GM23248 (cell line): ENCODE results near the gene CFAP119.

Experiments used
- EZH2 ChIP-seq: fragments of 200-600 bp; sonication (generic); IDR thresholded peaks from 2 replicates; pipeline ENCODE4 v1.6.1; 2018; ENCODE audit warnings: antibody characterized with exemption, mild to moderate bottlenecking; ENCODE audit not compliant: insufficient read depth, poor library complexity, severe bottlenecking
- EZH2phosphoT487 ChIP-seq: fragments of 200-600 bp; sonication (generic); IDR thresholded peaks from 2 replicates; pipeline ENCODE4 v1.6.1; 2018; ENCODE audit warnings: antibody characterized with exemption, moderate library complexity, mild to moderate bottlenecking, low read depth; ENCODE audit not compliant: insufficient read depth

- no peak for TF ChIP-seq EZH2
- TF ChIP-seq EZH2phosphoT487: no peak
Measured at GRCh38 chr16:30725418-30725792, 36.5 kb downstream of the CFAP119 start.
